Measurements from ENCODE around the gene SHMT2.

The SHMT2 gene

DNA sequence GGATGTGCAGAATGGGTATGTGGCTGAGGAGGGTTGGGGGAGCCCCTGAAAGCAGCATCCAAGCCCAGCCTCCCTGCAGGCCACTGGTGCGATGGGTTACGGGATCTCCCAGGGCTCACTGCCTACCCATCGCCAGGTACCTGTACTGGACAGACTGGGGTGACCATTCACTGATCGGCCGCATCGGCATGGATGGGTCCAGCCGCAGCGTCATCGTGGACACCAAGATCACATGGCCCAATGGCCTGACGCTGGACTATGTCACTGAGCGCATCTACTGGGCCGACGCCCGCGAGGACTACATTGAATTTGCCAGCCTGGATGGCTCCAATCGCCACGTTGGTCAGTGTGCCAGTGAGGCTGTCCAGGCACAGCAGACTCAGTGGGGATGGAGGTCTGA, 31.2 kb upstream of the SHMT2 start:
- DNase-seq: no peak

DNA sequence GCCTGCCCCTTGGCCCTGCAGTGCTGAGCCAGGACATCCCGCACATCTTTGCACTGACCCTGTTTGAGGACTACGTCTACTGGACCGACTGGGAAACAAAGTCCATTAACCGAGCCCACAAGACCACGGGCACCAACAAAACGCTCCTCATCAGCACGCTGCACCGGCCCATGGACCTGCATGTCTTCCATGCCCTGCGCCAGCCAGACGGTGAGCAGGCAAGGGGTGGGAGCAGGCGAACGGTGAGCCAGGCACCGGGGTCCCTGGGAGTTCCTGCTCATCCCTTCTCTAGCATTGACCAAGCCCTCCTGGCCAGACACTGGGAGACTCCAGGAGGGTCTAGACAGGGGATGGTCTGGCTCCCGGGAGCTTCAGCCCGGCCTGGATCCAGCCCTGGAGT, 30.3 kb upstream of the SHMT2 start:
- DNase-seq: no peak

DNA sequence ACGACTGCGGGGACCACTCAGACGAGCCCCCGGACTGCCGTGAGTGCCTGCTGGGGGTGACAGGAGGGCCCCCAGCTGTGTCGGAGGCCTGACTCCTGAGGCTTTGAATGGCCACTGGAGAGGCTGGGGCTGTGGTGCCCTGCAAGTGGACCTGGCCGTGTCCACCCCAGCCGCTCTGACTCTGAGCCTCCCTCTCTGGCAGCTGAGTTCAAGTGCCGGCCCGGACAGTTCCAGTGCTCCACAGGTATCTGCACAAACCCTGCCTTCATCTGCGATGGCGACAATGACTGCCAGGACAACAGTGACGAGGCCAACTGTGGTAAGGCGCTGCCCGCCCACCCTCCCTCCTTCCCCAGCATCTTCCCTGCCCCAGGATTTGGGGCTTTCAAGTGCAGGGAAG, 29.0 kb upstream of the SHMT2 start:
- no peak for DNase-seq

DNA sequence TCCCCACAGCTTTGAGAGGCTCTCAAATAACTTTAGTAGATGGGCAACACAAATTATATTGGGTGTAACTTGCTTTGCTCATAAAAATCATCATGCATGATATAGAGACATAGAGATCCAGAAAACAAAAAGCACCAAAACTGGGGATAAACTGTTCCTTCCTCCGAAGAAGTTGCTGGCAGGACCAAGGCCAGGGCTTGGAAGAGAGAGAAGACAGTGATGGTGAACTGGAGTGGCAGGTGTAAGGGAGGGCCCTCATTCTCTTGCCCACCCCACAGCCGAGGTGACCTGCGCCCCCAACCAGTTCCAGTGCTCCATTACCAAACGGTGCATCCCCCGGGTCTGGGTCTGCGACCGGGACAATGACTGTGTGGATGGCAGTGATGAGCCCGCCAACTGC, 28.3 kb upstream of the SHMT2 start:
- no peak for DNase-seq

DNA sequence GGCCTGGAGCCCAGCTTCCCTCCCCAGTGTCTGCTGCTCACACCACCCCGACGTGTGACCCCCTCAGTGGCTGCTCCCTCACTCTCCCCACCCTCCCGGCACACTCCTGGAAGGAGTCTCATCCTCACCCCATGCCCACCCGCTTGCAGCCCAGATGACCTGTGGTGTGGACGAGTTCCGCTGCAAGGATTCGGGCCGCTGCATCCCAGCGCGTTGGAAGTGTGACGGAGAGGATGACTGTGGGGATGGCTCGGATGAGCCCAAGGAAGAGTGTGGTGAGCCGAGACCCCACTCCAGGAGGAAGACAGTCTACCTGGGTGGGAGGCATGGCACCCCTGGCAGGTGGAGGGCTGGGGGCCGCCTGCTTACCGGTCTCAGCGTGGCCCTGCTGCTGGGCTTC, 27.9 kb upstream of the SHMT2 start:
- DNase-seq: no peak

DNA sequence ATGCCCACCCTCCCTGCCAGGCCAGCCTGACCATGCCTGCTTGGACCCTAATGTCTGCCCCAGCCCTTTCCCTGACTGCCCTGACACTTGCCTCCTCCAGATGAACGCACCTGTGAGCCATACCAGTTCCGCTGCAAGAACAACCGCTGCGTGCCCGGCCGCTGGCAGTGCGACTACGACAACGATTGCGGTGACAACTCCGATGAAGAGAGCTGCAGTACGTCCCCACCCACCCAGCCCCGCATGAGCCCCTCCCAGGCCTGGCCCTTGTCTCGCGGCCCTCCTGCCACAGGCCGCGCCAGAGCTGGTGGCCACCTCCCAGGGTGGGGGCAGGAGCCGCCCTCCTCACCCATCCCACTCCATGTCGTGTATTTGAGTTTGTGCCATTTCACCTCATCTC, 27.2 kb upstream of the SHMT2 start:
- DNase-seq: no peak

DNA sequence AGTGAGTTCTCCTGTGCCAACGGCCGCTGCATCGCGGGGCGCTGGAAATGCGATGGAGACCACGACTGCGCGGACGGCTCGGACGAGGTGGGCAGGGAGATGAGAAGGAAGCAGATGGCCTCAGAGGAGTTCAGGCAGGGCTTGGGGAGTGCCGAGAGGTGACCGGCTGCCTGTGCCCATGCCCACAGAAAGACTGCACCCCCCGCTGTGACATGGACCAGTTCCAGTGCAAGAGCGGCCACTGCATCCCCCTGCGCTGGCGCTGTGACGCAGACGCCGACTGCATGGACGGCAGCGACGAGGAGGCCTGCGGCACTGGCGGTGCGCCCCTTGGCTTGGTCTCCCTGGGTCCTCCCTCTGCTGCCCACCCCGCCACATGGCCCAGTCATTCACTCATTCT, 26.3 kb upstream of the SHMT2 start:
- DNase-seq: no peak

DNA sequence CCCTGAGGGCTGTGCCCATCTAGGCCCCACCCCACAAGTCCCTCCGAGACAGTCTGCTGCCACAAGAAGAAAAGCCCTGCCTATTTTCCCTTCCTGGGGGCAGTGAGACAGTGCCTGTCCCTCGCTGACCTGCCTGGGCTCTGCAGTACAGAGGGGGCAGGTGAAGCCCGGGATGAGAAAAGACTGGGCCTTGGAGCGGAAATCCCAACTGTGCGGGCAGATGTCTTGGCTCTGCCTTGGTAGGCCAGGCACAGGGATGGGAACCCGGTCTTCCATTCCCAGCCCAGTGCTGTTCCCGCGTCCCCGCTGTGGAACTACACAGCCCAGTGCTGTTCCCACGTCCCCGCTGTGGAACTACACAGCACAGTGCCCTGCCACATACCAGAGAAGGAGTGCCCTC, 25.7 kb upstream of the SHMT2 start:
- DNase-seq: no peak

DNA sequence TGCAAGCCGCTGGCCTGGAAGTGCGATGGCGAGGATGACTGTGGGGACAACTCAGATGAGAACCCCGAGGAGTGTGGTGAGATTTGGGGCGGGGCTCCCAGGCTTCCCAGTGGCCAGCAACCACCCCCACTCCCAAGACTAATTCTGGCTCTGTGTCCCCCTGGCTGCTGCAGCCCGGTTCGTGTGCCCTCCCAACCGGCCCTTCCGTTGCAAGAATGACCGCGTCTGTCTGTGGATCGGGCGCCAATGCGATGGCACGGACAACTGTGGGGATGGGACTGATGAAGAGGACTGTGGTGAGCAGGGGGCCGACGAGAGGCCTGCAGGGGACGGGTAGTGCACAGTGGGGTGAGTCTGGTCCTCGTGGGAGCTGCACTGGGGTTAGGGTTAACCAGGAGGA, 25.1 kb upstream of the SHMT2 start:
- no peak for DNase-seq

DNA sequence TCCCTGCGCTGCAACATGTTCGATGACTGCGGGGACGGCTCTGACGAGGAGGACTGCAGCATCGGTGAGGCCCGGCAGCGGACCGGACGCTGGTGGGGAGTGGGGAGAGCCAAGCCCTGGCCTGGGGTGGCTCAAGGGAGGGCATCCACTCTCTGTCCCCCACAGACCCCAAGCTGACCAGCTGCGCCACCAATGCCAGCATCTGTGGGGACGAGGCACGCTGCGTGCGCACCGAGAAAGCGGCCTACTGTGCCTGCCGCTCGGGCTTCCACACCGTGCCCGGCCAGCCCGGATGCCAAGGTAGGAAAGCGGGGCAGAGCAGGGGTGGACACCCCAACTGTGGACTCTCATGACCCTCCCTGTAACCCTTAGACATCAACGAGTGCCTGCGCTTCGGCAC, 24.3 kb upstream of the SHMT2 start:
- DNase-seq: no peak

DNA sequence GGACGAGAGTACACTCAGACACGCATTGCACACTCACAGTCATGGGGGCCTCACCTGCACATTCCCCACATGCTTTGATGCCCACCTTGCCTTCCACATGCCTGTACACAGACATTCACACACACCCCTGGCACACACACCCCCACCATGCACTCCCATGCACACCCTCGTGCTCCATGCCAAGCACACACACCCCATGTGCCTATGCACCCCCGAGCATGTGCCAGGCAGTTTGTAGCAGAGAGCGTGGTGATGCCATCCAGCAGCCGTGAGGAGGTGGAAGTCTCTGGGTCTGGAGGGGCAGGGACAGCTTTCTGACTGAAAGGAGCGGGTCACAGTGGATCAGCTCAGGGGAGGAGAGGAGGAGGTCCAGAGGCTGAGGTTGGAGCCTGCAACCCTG, 23.6 kb upstream of the SHMT2 start:
- DNase-seq: no peak

DNA sequence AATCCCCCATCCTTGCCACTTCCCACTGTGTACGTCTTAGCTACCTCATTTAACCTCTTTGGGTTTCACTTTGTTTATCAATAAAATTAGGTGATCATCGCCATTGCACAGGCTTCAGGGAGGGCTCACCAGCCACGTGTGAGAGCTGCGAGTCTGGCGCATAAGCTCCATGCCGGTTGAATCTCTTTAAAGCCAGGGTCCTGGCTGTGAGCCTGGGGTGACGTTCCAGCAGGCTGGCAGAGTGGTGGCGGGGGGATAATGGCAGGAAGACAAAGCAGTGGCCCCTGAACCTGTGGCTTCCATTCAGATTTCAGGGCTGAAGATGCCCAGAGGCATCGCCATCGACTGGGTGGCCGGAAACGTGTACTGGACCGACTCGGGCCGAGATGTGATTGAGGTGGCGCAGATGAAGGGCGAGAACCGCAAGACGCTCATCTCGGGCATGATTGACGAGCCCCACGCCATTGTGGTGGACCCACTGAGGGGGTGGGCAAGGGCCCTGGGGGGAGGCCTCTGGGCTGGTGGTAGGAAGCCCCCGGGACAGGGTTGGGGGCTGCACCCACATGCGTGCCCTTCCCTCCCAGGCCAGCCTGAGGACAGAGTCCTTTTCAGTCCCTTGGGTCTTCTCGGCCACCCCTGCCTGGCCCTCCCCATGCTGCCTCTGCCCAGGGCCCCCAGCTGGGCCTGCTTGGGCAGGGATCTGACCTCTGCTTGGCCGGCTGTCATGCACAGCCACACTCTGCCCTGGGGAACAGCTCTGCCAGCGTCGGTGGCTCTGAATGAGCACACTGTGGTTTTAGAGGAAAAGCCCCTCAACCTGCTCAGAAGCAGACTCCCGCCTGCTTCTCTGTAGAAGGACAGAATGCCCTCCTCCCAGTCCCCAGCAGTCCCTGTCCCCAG, 21.5 kb upstream of the SHMT2 start:
- DNase-seq: no peak

DNA sequence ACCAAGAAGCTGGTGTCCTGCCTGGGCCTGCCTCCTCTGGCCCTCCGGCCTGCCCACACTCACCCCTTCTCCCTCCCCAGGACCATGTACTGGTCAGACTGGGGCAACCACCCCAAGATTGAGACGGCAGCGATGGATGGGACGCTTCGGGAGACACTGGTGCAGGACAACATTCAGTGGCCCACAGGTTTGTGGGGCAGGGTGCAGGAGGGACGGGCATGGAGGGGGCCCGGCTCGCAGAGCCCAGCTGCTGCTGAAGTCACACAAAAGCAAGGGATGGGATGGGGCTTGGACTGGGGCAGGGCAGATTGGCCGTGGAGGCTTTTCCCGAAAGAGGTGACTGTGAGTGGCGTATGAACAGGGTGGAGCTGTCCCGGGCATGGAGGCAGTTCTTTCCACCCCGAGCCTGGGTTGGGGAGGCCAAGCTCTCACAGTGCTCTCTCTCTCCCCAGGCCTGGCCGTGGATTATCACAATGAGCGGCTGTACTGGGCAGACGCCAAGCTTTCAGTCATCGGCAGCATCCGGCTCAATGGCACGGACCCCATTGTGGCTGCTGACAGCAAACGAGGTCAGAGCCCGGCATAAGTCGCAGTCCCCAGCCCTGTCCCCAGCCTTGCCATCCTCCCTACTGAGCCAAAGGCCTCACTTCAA, 20.8 kb upstream of the SHMT2 start:
- DNase-seq: no peak

DNA sequence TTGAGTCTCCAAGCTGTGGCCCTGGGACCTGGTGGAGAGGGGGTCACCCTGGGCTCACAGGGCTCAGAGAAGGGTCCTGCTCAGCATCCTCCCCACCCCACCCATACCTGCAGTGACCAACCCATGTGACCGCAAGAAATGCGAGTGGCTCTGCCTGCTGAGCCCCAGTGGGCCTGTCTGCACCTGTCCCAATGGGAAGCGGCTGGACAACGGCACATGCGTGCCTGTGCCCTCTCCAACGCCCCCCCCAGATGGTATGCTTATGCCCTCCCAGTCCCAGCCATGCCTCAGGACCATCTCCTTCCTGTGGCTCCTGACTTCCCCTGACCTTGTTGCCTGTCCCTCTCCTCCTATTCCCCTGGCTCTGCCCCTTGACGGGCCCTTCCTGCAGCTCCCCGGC, 19.6 kb upstream of the SHMT2 start:
- no peak for DNase-seq

DNA sequence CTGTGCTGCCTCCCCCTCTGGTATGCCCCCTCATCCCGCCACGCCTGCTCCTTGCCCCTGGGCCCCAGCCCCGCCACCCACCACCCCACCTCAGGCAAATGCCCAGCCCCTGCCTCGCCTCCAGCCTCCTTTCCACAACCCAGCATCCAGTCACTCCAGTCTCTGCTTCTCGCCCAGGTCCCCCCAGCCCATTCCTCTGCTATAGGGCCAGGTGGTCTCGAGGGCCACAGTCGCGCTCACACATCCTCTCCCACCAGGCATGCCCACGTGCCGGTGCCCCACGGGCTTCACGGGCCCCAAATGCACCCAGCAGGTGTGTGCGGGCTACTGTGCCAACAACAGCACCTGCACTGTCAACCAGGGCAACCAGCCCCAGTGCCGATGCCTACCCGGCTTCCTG, 19.1 kb upstream of the SHMT2 start:
- DNase-seq: no peak

DNA sequence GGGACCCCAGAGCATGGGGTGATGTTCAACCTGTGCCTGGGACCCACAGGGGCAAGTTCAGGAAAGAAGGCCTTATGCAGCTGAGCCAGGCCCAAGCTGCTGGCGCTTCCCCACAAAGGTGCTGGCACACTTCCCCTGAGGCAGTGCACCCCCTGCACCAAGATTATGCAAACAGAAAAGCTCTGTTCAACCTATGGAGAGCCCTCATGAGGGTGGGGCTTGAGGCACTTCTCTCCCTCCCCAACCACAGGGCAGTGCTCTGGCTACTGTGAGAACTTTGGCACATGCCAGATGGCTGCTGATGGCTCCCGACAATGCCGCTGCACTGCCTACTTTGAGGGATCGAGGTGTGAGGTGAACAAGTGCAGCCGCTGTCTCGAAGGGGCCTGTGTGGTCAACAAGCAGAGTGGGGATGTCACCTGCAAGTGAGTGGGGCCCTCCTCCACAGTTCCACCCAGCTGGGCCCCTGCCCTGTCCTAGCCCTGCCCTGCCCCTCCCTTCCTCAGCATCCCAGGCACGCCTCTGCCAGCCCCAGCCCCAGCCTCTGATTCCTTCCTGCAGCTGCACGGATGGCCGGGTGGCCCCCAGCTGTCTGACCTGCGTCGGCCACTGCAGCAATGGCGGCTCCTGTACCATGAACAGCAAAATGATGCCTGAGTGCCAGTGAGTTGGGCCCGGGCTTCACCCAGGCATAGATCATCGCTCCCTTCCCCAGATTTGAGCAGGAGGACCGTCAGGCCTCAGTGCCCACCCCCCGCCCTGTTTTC, 18.4 kb upstream of the SHMT2 start:
- no peak for DNase-seq

DNA sequence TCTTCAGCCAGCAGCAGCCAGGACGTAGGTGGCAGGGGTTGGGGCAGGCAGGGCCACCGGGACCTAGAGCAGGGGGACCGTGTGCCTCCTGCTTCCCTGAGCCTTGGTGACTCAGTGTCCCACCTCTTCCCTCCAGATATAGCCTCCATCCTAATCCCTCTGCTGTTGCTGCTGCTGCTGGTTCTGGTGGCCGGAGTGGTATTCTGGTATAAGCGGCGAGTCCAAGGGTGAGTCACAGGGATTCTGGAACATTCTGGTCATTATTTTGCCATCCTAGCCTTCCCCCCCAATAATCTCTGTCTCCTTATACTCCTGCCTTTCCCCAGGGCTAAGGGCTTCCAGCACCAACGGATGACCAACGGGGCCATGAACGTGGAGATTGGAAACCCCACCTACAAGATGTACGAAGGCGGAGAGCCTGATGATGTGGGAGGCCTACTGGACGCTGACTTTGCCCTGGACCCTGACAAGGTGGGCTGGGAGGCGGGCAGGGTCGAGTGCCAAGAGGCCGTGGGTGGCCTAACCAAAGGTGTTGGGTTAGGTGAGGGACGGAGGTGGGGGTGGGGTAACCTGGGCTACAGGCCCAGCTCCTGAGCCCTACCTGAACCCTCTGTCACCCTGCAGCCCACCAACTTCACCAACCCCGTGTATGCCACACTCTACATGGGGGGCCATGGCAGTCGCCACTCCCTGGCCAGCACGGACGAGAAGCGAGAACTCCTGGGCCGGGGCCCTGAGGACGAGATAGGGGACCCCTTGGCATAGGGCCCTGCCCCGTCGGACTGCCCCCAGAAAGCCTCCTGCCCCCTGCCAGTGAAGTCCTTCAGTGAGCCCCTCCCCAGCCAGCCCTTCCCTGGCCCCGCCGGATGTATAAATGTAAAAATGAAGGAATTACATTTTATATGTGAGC, 17.5 kb upstream of the SHMT2 start:
- no peak for DNase-seq

DNA sequence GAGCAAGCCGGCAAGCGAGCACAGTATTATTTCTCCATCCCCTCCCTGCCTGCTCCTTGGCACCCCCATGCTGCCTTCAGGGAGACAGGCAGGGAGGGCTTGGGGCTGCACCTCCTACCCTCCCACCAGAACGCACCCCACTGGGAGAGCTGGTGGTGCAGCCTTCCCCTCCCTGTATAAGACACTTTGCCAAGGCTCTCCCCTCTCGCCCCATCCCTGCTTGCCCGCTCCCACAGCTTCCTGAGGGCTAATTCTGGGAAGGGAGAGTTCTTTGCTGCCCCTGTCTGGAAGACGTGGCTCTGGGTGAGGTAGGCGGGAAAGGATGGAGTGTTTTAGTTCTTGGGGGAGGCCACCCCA, 16.8 kb upstream of the SHMT2 start:
- no peak for DNase-seq

DNA sequence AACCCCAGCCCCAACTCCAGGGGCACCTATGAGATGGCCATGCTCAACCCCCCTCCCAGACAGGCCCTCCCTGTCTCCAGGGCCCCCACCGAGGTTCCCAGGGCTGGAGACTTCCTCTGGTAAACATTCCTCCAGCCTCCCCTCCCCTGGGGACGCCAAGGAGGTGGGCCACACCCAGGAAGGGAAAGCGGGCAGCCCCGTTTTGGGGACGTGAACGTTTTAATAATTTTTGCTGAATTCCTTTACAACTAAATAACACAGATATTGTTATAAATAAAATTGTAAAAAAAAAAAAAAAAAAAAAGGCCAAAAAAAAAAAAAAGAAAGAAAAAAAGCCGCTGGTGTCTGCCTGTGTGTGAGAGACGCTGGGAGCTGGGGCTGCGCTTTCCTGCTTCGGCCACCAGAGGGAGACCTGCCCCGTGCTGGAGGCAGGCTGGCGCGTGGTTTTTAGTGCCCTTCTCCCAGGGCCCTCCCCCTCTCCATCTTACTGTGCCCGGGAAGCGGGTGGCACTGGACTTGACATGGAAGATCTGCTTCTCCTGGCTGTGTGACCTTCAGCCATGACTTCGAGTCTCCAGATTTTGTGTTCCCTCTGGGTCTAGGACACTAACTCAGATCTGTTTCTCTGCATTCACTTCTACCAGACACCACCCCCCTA, 16.3 kb upstream of the SHMT2 start:
- peak; percentile 71 to 79 for DNase-seq

DNA sequence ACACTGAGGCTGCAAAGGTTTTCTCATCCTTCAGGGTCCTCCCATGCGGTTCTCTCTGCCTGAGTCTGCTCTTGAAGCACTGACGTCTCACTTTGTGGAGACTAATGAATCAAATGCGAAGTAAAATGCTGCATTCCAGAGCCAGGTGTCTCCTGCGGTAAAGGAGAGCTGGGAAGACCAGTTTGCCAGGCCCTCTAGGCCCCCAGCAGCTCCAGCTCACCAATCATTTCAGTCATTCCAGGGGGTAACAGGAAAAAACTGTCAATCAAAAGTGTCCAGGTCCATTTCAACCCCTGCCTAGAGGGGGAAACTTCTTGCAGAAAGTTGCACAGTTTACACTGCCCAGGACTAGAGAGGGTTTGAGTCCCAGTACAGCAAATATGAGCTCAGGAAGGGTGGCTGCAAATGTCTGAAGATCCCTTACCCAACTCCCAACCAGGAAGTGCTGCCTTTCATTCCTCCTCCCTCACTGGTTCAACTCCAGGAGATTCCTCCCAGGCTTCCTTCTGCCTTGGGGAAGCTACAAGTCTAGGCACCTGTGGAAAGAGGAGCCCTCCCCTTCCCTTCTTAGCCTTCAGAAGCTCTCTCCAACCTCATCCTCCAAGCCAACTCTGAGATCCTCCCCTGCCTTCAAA, 15.6 kb upstream of the SHMT2 start:
- no peak for DNase-seq

DNA sequence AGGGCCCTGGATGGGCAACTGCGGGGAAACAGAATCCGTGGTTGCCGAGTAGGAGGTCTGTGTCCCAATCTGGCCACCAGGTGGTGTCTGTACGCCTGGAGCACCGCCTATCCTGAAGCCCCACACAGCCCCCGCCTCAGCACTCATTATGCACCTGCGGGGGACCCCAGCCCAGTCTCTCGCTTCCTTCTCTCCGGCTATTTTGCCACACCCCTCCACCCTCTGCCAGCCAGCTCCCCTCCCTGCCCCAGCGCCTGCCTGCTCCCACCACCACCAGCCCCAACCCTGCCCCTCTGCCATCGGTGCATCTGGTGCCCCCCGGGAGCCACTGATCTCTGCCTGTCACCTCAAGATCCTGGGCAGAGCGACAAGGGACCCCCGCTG, 15.1 kb upstream of the SHMT2 start:
- DNase-seq: peak; percentile 70 to 85

DNA sequence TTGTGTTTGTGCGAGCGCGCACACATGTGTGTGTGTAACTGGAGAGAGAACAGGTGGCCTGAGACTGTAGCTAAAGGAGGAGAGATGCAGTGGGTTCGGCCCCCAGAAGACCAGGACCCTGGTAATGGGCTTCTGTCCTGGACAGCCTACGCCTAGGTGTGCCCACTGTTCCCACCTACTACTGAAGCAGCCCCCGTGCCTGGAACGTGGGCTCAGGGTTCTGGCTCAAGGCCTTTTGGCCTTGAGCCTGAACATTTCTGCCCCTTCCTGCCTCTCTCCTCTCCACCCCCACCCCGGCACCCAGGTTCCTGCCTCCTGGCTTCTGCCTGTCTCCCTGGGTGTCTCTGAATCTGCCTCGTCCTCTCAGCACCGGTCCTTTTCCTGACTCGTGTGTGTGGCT, 14.4 kb upstream of the SHMT2 start:
- DNase-seq: no peak
